Karpas-422 (cell line): ENCODE results near the gene IL10RA. TPM values are rescaled to one million over a fixed set of nuclear protein-coding genes. Genes with fewer than 3 reads are reported as not detected.

Experiments
- DNase-seq: peaks from one replicate; pipeline ENCODE4 v3.0.0-alpha.2; 2015
- H2AFZ ChIP-seq: fragments of 200-600 bp; sonication (generic); 2 replicates; pipeline ENCODE4 v1.6.1; 2014; ENCODE audit warnings: antibody characterized with exemption, low read length, mixed read lengths
- H3K27ac ChIP-seq: fragments of 200-600 bp; sonication (generic); 2 replicates; pipeline ENCODE4 v1.5.1; 2014; ENCODE audit warnings: mild to moderate bottlenecking, low read length, moderate library complexity
- H3K27me3 ChIP-seq: fragments of 200-600 bp; sonication (generic); 2 replicates; pipeline ENCODE4 v1.6.1; 2014; ENCODE audit warnings: low read length, mixed read lengths
- H3K36me3 ChIP-seq: fragments of 200-600 bp; sonication (generic); 2 replicates; pipeline ENCODE4 v1.6.1; 2014; ENCODE audit warnings: low read length, mixed read lengths; ENCODE audit not compliant: insufficient read depth
- H3K4me1 ChIP-seq: fragments of 200-600 bp; sonication (generic); 2 replicates; pipeline ENCODE4 v1.6.1; 2014; ENCODE audit warnings: mild to moderate bottlenecking, low read length, mixed read lengths
- H3K4me2 ChIP-seq: fragments of 200-600 bp; sonication (generic); 2 replicates; pipeline ENCODE4 v1.6.1; 2014; ENCODE audit warnings: low read length, low read depth, mild to moderate bottlenecking; ENCODE audit not compliant: poor library complexity, severe bottlenecking
- H3K4me3 ChIP-seq: fragments of 200-600 bp; sonication (generic); 2 replicates; pipeline ENCODE4 v1.5.1; 2014; ENCODE audit warnings: mild to moderate bottlenecking, antibody characterized with exemption, low read length, mixed read lengths
- H3K79me2 ChIP-seq: fragments of 200-600 bp; sonication (generic); 2 replicates; pipeline ENCODE4 v1.6.1; 2014; ENCODE audit warnings: mild to moderate bottlenecking, low read length, mixed read lengths
- H3K9ac ChIP-seq: fragments of 200-600 bp; sonication (generic); 2 replicates; pipeline ENCODE4 v1.6.0; 2014; ENCODE audit warnings: low read length
- H3K9me2 ChIP-seq: fragments of 200-600 bp; sonication (generic), shearing (Covaris generic); replicated peaks from 2 replicates; pipeline ENCODE4 v1.6.0; 2014; ENCODE audit warnings: mild to moderate bottlenecking, low read length, moderate library complexity; ENCODE audit not compliant: insufficient read depth
- H3K9me3 ChIP-seq: fragments of 300-700, 200-600 bp; sonication (generic); 2 replicates; pipeline ENCODE4 v1.6.1; 2014; ENCODE audit warnings: low read length, mixed read lengths
- H4K20me1 ChIP-seq: fragments of 200-600 bp; sonication (generic); 2 replicates; pipeline ENCODE4 v1.6.1; 2014; ENCODE audit warnings: mild to moderate bottlenecking, antibody characterized with exemption, low read length, low read depth; ENCODE audit not compliant: insufficient read depth
- total RNA-seq: library from RNA; depleted of rRNA; stranded (reverse); fragments of >200 nt; shearing (Covaris generic); gene quantifications from 2 replicates; pipeline ENCODE4 v1.2.3, GENCODE V29; 2014; ENCODE audit warnings: low replicate concordance; rRNA removed

Gene IL10RA
- total RNA-seq: 25.5 and 49.8 TPM in 2 replicates

DNA sequence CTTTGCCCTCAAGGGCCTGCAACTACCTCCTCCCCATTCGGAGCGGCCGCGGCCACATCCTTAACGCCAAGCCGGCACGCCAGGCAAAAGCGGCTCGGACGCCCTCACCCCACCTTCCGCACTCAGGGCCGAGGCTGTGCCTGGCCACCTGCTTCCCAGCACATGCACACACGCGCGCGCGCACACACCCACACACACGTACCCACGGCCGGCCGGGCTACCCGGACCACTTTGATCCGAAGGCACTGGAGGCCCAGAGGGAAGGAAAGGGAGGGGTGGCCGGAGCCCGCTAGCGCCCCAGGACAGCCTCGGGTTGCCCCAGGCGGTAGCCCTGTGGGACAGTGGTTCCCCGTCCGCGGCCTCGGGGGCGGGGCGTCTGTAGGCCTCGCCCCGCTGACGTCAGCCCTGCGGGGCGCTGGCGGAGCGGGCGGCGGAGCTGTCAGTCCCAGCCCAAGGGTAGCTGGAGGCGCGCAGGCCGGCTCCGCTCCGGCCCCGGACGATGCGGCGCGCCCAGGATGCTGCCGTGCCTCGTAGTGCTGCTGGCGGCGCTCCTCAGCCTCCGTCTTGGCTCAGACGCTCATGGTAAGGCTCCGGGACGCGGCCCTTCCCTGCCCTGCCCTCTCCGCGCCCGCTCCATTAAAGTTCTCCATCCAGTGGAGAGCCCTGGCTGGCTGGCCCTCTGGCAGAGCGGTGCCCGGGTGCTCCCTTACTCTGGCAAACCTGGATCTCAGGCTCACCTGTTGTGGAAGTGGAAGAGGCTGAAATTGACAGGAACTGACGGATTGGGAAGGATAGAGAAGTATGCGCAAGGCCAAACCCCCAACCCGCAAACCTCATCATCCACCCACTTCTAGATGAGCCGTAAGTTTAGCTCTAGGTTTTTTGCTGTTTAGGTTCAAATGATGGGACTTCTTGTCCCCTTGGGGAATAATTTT lies at the start of gene IL10RA:
Gene IL10RA (plus strand): TSS at position 442 of the 935 bp plus-strand sequence. CDS start 74 bp downstream, at position 516.
- Histone ChIP-seq H3K36me3 (no peaks in the 10 kb centered on the region), H3K27me3 (no peaks in the 10 kb centered on the region), H3K27ac (peak within 1 kb of the TSS; percentile 74), H3K9me2 (no peaks in the 10 kb centered on the region), H3K4me2 (peak within 1 kb of the TSS; percentile 99), H4K20me1 (no peaks in the 10 kb centered on the region), H2AFZ (peak within 1 kb of the TSS; percentile 71), H3K79me2 (peaks cover 15% of the 10 kb centered on the region; the same call in 1 of the 2 replicates), H3K4me1 (peaks cover 42% of the 10 kb centered on the region), H3K9ac (peak within 1 kb of the TSS; percentile 79), H3K9me3 (no peaks in the 10 kb centered on the region), H3K4me3 (peak within 1 kb of the TSS; percentile 85)
- peak; percentile 91 for DNase-seq

DNA sequence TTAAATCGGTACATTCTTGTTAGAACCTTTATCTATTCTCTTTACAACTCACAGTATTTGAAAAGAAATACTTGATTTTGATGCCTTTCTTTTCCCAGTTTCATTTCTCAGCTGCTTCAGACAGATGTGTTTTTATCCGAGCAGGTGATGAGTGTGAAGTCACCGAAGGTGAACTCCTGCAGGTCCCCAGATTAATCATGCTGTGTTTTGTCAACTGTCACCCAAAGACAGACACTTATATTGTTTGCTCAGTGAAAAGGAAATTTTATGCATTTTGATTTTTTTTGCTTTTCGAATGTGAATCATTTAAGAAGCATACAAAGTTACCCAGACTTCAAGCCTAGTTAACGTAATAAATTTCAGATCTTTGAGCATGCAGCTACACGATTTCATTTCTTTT lies 49.2 kb upstream of the IL10RA start:
- Histone ChIP-seq H3K4me1 (no peaks in the 10 kb centered on the region), H4K20me1 (no peaks in the 10 kb centered on the region), H3K9me3 (no peaks in the 10 kb centered on the region), H3K27ac (no peak overlapping the region), H3K4me2 (no peak overlapping the region), H3K9me2 (no peaks in the 10 kb centered on the region), H3K9ac (no peak overlapping the region), H3K36me3 (no peaks in the 10 kb centered on the region), H3K79me2 (no peaks in the 10 kb centered on the region), H3K27me3 (no peaks in the 10 kb centered on the region), H2AFZ (no peak overlapping the region), H3K4me3 (no peak overlapping the region)
- no peak for DNase-seq

DNA sequence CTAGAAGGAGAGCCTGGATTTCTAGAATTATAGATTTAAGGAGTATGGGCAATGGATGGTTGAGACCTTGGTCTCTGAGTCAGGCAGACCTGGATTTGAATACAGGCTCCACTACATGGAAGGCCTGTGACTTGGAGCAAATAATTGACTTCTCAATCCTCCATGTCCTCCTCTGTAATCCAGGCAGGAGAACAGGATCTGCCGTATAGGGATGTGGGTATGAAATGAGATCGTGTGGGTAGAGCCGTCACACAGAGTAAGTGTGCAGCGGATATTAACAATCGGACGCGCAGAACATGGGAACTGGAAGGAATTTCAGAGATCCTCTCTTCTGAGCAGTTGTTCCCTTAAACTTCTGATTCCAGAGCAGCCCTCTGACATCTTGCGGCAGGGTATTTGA lies 45.5 kb upstream of the IL10RA start:
- Histone ChIP-seq H4K20me1 (no peaks in the 10 kb centered on the region), H2AFZ (no peak overlapping the region), H3K36me3 (no peaks in the 10 kb centered on the region), H3K4me2 (no peak overlapping the region), H3K9ac (no peak overlapping the region), H3K79me2 (no peaks in the 10 kb centered on the region), H3K9me2 (no peaks in the 10 kb centered on the region), H3K4me1 (no peaks in the 10 kb centered on the region), H3K4me3 (no peak overlapping the region), H3K27ac (no peak overlapping the region), H3K9me3 (no peaks in the 10 kb centered on the region), H3K27me3 (no peaks in the 10 kb centered on the region)
- no peak for DNase-seq

GRCh38 chr11:117941163-117941707 lies 45.0 kb upstream of the IL10RA start:
- Histone ChIP-seq H3K36me3 (no peaks in the 10 kb centered on the region), H3K4me1 (no peaks in the 10 kb centered on the region), H4K20me1 (no peaks in the 10 kb centered on the region), H3K27me3 (no peaks in the 10 kb centered on the region), H3K4me2 (no peak overlapping the region), H3K4me3 (no peak overlapping the region), H2AFZ (no peak overlapping the region), H3K9me2 (no peaks in the 10 kb centered on the region), H3K27ac (no peak overlapping the region), H3K79me2 (no peaks in the 10 kb centered on the region), H3K9me3 (no peaks in the 10 kb centered on the region), H3K9ac (no peak overlapping the region)
- DNase-seq: no peak

- no peaks in the 10 kb centered on the region for H3K36me3 ChIP-seq
- no peak overlapping the region for H2AFZ ChIP-seq
- H3K4me2 ChIP-seq: no peak overlapping the region
- no peak overlapping the region for H3K9ac ChIP-seq
- no peaks in the 10 kb centered on the region for H3K9me2 ChIP-seq
- H3K79me2 ChIP-seq: no peaks in the 10 kb centered on the region
- no peak overlapping the region for H3K27ac ChIP-seq
- no peaks in the 10 kb centered on the region for H3K9me3 ChIP-seq
- H3K27me3 ChIP-seq: no peaks in the 10 kb centered on the region
- no peak for DNase-seq
- no peak overlapping the region for H3K4me3 ChIP-seq
- no peaks in the 10 kb centered on the region for H4K20me1 ChIP-seq
- 0 out of 2 replicates have a peak, but pooled peaks cover 2% of the 10 kb centered on the region for H3K4me1 ChIP-seq
These were observed 44.1 kb upstream of the IL10RA start for GRCh38 chr11:117941976-117942654.

DNA sequence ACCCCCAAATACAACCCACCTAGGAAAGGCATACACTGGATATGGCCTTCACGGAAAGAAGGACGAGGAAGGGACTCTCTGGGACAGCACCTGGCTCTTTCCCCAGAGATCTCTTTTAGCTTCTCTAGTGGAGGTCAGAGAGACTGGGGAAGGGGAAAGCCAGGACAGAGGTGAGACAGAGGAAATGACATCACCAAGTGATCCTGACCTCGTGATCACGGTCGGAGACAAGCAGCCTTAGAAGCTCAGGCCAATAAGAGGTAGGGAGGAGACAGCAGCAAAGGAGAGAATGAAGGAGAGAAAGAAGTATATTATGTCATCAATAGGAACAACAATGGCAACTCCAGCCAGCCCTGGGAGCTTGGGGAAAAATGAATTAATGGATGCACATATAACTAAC lies 41.6 kb upstream of the IL10RA start:
- Histone ChIP-seq H3K79me2 (no peaks in the 10 kb centered on the region), H3K9ac (no peak overlapping the region), H3K9me2 (no peaks in the 10 kb centered on the region), H3K36me3 (no peaks in the 10 kb centered on the region), H4K20me1 (no peaks in the 10 kb centered on the region), H3K4me2 (no peak overlapping the region), H3K27ac (no peak overlapping the region), H2AFZ (no peak overlapping the region), H3K9me3 (no peaks in the 10 kb centered on the region), H3K27me3 (no peaks in the 10 kb centered on the region), H3K4me1 (0 out of 2 replicates have a peak, but pooled peaks cover 2% of the 10 kb centered on the region), H3K4me3 (no peak overlapping the region)
- no peak for DNase-seq

DNA sequence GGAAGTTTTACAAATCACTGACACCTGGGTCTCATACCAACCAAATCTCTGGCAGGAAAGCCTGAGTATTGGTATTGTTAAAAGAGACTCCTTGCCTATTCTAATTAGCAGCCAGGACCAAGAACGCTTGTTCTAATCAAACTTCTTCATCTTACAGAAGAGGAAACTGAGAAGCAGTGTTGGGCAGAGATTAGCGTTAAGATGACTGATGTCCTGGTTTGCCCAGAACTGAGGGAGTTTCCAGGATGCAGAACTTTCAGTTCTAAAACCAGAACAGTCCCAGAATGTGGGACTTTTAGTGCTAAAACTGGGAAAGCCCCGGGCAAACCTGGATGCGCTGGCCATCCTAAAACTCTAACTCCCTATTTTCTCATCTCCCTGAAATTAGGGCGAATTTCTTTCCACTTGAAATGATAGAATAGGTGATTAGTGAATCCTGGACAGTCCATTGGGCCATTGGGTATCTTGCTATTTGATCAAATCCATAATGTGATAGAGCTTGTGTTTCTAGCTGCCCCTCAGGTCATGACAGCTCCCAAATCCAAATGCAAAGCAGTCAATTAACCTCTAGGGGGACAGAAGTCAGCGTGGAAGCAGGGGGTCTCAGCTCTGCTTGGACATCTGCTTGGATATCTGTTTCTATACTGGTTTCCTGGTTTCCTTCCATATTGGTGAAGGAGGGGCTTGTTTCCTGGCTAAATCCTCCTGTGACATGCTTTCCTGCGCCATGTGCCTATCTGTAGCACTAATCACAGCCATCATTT lies 41.0 kb upstream of the IL10RA start:
- Histone ChIP-seq H3K27ac (no peak overlapping the region), H3K4me3 (no peak overlapping the region), H3K79me2 (no peaks in the 10 kb centered on the region), H3K4me1 (peaks cover 6% of the 10 kb centered on the region), H3K9me3 (no peaks in the 10 kb centered on the region), H3K4me2 (no peak overlapping the region), H3K36me3 (no peaks in the 10 kb centered on the region), H2AFZ (no peak overlapping the region), H3K9ac (no peak overlapping the region), H3K9me2 (no peaks in the 10 kb centered on the region), H3K27me3 (no peaks in the 10 kb centered on the region), H4K20me1 (no peaks in the 10 kb centered on the region)
- DNase-seq: no peak
